Loucy (cell line): ENCODE data around the gene NAV2.

ENCODE experiments used
- CTCF ChIP-seq: fragments of 200-600 bp; sonication (generic); conservative IDR thresholded peaks from 2 replicates; pipeline ENCODE4 v1.5.1; 2014; ENCODE audit warnings: mild to moderate bottlenecking, antibody characterized with exemption, low read length
- EZH2phosphoT487 ChIP-seq: fragments of 200-600 bp; IDR thresholded peaks from 2 replicates; pipeline ENCODE4 v1.6.1; 2018; ENCODE audit warnings: antibody characterized with exemption, mild to moderate bottlenecking, moderate library complexity, borderline replicate concordance

GRCh38 chr11:19817265-19817851 is 104.7 kb downstream of the NAV2 start:
- TF ChIP-seq CTCF (no peak), EZH2phosphoT487 (no peak)
